SK-N-MC (cell line): ENCODE measurements around the gene CIAO1.

ENCODE experiments used
- DNase-seq: peaks from one replicate; pipeline ENCODE4 v3.0.0-alpha.2; 2011; ENCODE audit warnings: low read depth, low spot score
- H3K27ac ChIP-seq: fragments of 200-600 bp; sonication (generic); 2 replicates; pipeline ENCODE4 v1.5.1; 2016; ENCODE audit warnings: mixed run types
- H3K36me3 ChIP-seq: fragments of 200-600 bp; sonication (generic); 2 replicates; pipeline ENCODE4 v1.6.1; 2017; ENCODE audit warnings: antibody characterized with exemption, low read length, mixed read lengths; ENCODE audit not compliant: insufficient read depth
- H3K4me3 ChIP-seq: fragments of 200-600 bp; sonication (generic); 2 replicates; pipeline ENCODE4 v1.5.1; 2016
- H3K9ac ChIP-seq: fragments of 200-600 bp; sonication (generic); 2 replicates; pipeline ENCODE4 v1.8.0; 2017; ENCODE audit warnings: mixed run types, mixed read lengths; ENCODE audit not compliant: insufficient read length
- H3K9me3 ChIP-seq: fragments of 200-600 bp; sonication (generic); 2 replicates; pipeline ENCODE4 v1.6.1; 2017; ENCODE audit warnings: low read depth, mild to moderate bottlenecking, antibody characterized with exemption, low read length, moderate library complexity, mixed read lengths
- EZH2 ChIP-seq: fragments of 200-600 bp; sonication (generic); IDR thresholded peaks from one replicate; pipeline ENCODE4 v1.6.1; 2017; ENCODE audit warnings: antibody characterized with exemption
- FOXP2 ChIP-seq: optimal IDR thresholded peaks from 2 replicates; pipeline ENCODE3; 2011; ENCODE audit warnings: mild to moderate bottlenecking, moderate library complexity; ENCODE audit not compliant: insufficient read depth; ENCODE audit errors: extremely low read length, control extremely low read depth
- POLR2AphosphoS5 ChIP-seq: IDR thresholded peaks from 2 replicates; pipeline ENCODE4 v1.6.1; 2012; ENCODE audit warnings: mild to moderate bottlenecking, low read depth, low read length, borderline replicate concordance

CIAO1 gene

GRCh38 chr2:96305979-96306308 lies 39.9 kb downstream of the CIAO1 start:
- peak overlapping the region; percentile 98 for H3K4me3 ChIP-seq
- TF ChIP-seq EZH2: no peak
- TF ChIP-seq FOXP2: no peak
- no peak for TF ChIP-seq POLR2AphosphoS5
- no peaks in the 10 kb centered on the region for H3K9me3 ChIP-seq
- H3K9ac ChIP-seq: peak overlapping the region; percentile 96
- H3K27ac ChIP-seq: peak overlapping the region; percentile 79
- no peak for DNase-seq
- H3K36me3 ChIP-seq: peaks cover 37% of the 10 kb centered on the region

GRCh38 chr2:96306370-96306769 lies 40.3 kb downstream of the CIAO1 start:
- peak overlapping the region; percentile 98 for H3K4me3 ChIP-seq
- peak overlapping the region; percentile 79 for H3K27ac ChIP-seq
- H3K36me3 ChIP-seq: peaks cover 33% of the 10 kb centered on the region
- no peak for TF ChIP-seq POLR2AphosphoS5
- TF ChIP-seq EZH2: no peak
- TF ChIP-seq FOXP2: no peak
- peak overlapping the region; percentile 96 for H3K9ac ChIP-seq
- DNase-seq: no peak
- H3K9me3 ChIP-seq: no peaks in the 10 kb centered on the region

- Histone ChIP-seq H3K27ac (no peak overlapping the region), H3K9ac (no peak overlapping the region), H3K9me3 (no peaks in the 10 kb centered on the region), H3K4me3 (no peak overlapping the region), H3K36me3 (peaks cover 14% of the 10 kb centered on the region)
- DNase-seq: no peak
- no peak for TF ChIP-seq EZH2
- no peak for TF ChIP-seq FOXP2
- TF ChIP-seq POLR2AphosphoS5: no peak
Observed at GRCh38 chr2:96308248-96308647, 42.2 kb downstream of the CIAO1 start.

- TF ChIP-seq EZH2 (no peak), POLR2AphosphoS5 (no peak), FOXP2 (no peak)
- no peak overlapping the region for H3K4me3 ChIP-seq
- H3K36me3 ChIP-seq: no peaks in the 10 kb centered on the region
- DNase-seq: no peak
- no peak overlapping the region for H3K9ac ChIP-seq
- H3K27ac ChIP-seq: no peak overlapping the region
- no peaks in the 10 kb centered on the region for H3K9me3 ChIP-seq
Observed at GRCh38 chr2:96315005-96315399, 49.0 kb downstream of the CIAO1 start.

- H3K27ac ChIP-seq: no peak overlapping the region
Observed at GRCh38 chr2:96315400-96316071, 49.5 kb downstream of the CIAO1 start.

GRCh38 chr2:96316999-96317398 lies 51.0 kb downstream of the CIAO1 start:
- TF ChIP-seq EZH2 (no peak), POLR2AphosphoS5 (no peak), FOXP2 (no peak)
- no peak overlapping the region for H3K9ac ChIP-seq
- H3K36me3 ChIP-seq: no peaks in the 10 kb centered on the region
- H3K4me3 ChIP-seq: no peak overlapping the region
- H3K9me3 ChIP-seq: no peaks in the 10 kb centered on the region
- DNase-seq: no peak
- no peak overlapping the region for H3K27ac ChIP-seq

More at GRCh38 chr2:96315400-96316071, 49.5 kb downstream of the CIAO1 start:
- Histone ChIP-seq H3K9me3 (no peaks in the 10 kb centered on the region), H3K9ac (no peak overlapping the region), H3K4me3 (no peak overlapping the region), H3K36me3 (no peaks in the 10 kb centered on the region)
- no peak for TF ChIP-seq EZH2
- TF ChIP-seq FOXP2: no peak
- no peak for TF ChIP-seq POLR2AphosphoS5
- DNase-seq: no peak

GRCh38 chr2:96317584-96317997 lies 51.6 kb downstream of the CIAO1 start:
- Histone ChIP-seq H3K9me3 (no peaks in the 10 kb centered on the region), H3K9ac (no peak overlapping the region), H3K36me3 (no peaks in the 10 kb centered on the region), H3K27ac (no peak overlapping the region), H3K4me3 (no peak overlapping the region)
- DNase-seq: no peak
- TF ChIP-seq EZH2 (no peak), POLR2AphosphoS5 (no peak), FOXP2 (no peak)

GRCh38 chr2:96318723-96319122 lies 52.7 kb downstream of the CIAO1 start:
- TF ChIP-seq EZH2 (no peak), POLR2AphosphoS5 (no peak), FOXP2 (no peak)
- no peaks in the 10 kb centered on the region for H3K36me3 ChIP-seq
- H3K9ac ChIP-seq: no peak overlapping the region
- no peaks in the 10 kb centered on the region for H3K9me3 ChIP-seq
- H3K27ac ChIP-seq: no peak overlapping the region
- no peak for DNase-seq
- H3K4me3 ChIP-seq: no peak overlapping the region

GRCh38 chr2:96319396-96319795 lies 53.4 kb downstream of the CIAO1 start:
- no peak overlapping the region for H3K27ac ChIP-seq
- TF ChIP-seq POLR2AphosphoS5 (no peak), FOXP2 (no peak), EZH2 (no peak)
- H3K9ac ChIP-seq: no peak overlapping the region
- H3K9me3 ChIP-seq: no peaks in the 10 kb centered on the region
- no peak for DNase-seq
- H3K4me3 ChIP-seq: no peak overlapping the region
- no peaks in the 10 kb centered on the region for H3K36me3 ChIP-seq
